GM12873 (cell line): Measurements from ENCODE around the gene CAND1.

Experiments used
- CTCF ChIP-seq: IDR thresholded peaks from 2 replicates; pipeline ENCODE4 v1.5.1; 2012; ENCODE audit warnings: low read depth, mild to moderate bottlenecking, moderate library complexity, low read length, control low read depth; ENCODE audit not compliant: insufficient read depth; ENCODE audit errors: missing control alignments

The CAND1 gene

GRCh38 chr12:67299526-67299925 is 30.4 kb downstream of the CAND1 start:
- TF ChIP-seq CTCF, result no peak

- TF ChIP-seq CTCF, result no peak
These were observed 30.8 kb downstream of the CAND1 start for GRCh38 chr12:67299926-67300325.

GRCh38 chr12:67302162-67302561 is 33.0 kb downstream of the CAND1 start:
- TF ChIP-seq CTCF, result no peak

GRCh38 chr12:67305544-67305943 is 36.4 kb downstream of the CAND1 start:
- TF ChIP-seq CTCF, result no peak

GRCh38 chr12:67306712-67307111 is 37.6 kb downstream of the CAND1 start:
- TF ChIP-seq CTCF, result no peak

- no peak for TF ChIP-seq CTCF
These were observed 46.5 kb downstream of the CAND1 start for GRCh38 chr12:67315661-67316060.

GRCh38 chr12:67318786-67319185 is 49.6 kb downstream of the CAND1 start:
- TF ChIP-seq CTCF, result no peak
